ENCODE data around the gene CHDH.

DNA sequence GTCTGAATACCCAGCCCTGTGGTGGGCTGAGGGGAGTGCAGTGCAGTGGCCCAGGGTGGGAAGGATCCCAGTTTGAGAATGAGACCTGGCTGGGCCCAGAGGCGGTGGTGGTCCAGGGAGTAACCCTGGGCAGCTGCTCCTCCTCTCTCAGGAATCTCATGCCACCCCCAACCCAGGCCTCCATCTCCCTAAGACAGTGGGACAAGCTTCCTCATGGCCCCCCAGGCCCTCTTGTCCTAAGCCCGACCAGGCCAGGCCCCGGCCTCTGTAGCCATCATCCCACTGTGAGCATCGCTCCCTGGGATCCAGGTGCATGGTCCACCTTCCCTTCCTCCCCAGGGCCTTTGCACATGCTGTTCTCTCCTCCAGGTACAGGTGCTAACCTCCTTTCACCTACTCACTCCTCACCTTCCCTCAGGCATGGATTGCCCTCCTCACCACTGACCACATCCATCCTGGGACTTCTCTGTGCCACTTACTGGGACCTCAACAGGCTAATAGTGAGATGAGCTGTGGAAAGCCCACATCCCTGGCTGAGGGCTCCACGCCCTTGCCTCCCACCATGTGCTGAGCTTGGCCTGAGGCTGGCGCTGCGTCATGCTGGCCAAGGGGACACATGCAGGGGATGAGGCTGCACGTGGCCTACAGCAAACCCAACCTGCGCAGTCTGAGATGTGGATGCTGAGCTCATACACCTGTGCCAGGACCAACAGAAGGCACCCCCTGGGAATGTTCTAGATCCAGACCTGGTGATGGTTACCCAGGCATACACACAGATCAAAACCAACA, 9.9 kb downstream of the CHDH start:
- TF ChIP-seq FOXM1 (IDR thresholded peaks at IDR 0.05; ENCODE audit: borderline replicate concordance, low read depth) (no peak), EP300 (IDR thresholded peaks at IDR 0.05; ENCODE audit: borderline replicate concordance) (no peak)
